Body of pancreas (tissue), 4 donors: Measurements from ENCODE around the gene GH1.

Source experiments
- POLR2A ChIP-seq, 3 donors: fragments of 450-650 bp; IDR thresholded peaks; one replicate each; pipeline ENCODE4 v1.6.1; 2016; ENCODE audit warnings: antibody characterized with exemption in 3 of 3, mild to moderate bottlenecking in 2 of 3
- TF ChIP-seq, protein P1 (sequence below), 7 experiments: fragments of 450-650 bp in 4 of 7; fragments of 200-600 bp in 3 of 7; sonication (generic) in 3 of 7; IDR thresholded peaks; one replicate each; pipeline ENCODE4 v1.5.1; 2016 to 2019; ENCODE audit warnings: antibody characterized with exemption in 7 of 7

DNA sequence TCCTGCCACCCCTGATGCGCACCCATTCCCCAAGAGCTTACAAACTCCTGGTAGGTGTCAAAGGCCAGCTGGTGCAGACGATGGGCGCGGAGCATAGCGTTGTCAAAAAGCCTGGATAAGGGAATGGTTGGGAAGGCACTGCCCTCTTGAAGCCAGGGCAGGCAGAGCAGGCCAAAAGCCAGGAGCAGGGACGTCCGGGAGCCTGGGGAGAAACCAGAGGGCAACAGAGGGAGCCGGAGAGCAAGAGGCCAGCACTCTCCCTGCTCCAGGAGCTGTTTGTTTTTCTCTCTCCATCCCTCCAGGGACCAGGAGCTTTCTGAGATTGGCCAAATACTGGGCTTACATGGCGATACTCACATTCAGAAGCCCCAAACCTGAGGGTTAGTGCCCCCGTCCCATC is 334 bp downstream of the GH1 start:
- TF ChIP-seq POLR2A (IDR thresholded peaks at IDR 0.05): no peak
- TF ChIP-seq, protein P1, sequence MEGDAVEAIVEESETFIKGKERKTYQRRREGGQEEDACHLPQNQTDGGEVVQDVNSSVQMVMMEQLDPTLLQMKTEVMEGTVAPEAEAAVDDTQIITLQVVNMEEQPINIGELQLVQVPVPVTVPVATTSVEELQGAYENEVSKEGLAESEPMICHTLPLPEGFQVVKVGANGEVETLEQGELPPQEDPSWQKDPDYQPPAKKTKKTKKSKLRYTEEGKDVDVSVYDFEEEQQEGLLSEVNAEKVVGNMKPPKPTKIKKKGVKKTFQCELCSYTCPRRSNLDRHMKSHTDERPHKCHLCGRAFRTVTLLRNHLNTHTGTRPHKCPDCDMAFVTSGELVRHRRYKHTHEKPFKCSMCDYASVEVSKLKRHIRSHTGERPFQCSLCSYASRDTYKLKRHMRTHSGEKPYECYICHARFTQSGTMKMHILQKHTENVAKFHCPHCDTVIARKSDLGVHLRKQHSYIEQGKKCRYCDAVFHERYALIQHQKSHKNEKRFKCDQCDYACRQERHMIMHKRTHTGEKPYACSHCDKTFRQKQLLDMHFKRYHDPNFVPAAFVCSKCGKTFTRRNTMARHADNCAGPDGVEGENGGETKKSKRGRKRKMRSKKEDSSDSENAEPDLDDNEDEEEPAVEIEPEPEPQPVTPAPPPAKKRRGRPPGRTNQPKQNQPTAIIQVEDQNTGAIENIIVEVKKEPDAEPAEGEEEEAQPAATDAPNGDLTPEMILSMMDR (IDR thresholded peaks at IDR 0.05): no peak
